Neural progenitor cell (in vitro differentiated cells): ENCODE data around the gene PARD3B. TPM values are rescaled to one million over a fixed set of nuclear protein-coding genes. Genes with fewer than 3 reads are reported as not detected.

Experiments
- DNase-seq: peaks from one replicate; pipeline ENCODE4 v3.0.0-alpha.2; 2016; ENCODE audit warnings: low spot score
- H2AFZ ChIP-seq: fragments of 200-600 bp; sonication (generic); replicated peaks from 2 replicates; pipeline ENCODE4 v1.6.1; 2016; ENCODE audit warnings: antibody characterized with exemption
- H3F3A ChIP-seq: fragments of 200-600 bp; sonication (generic); 2 replicates; pipeline ENCODE4 v1.6.1; 2016; ENCODE audit warnings: antibody characterized with exemption, low read depth
- H3K27ac ChIP-seq: fragments of 200-600 bp; sonication (generic); 2 replicates; pipeline ENCODE4 v1.5.1; 2016; ENCODE audit warnings: mild to moderate bottlenecking
- H3K27me3 ChIP-seq: fragments of 200-600 bp; sonication (generic); 2 replicates; pipeline ENCODE4 v1.6.1; 2016; ENCODE audit warnings: mild to moderate bottlenecking, moderate library complexity
- H3K36me3 ChIP-seq: fragments of 200-600 bp; sonication (generic); 2 replicates; pipeline ENCODE4 v1.5.1; 2016
- H3K4me1 ChIP-seq: fragments of 200-600 bp; sonication (generic); 2 replicates; pipeline ENCODE4 v1.6.1; 2016; ENCODE audit warnings: mixed run types
- H3K4me2 ChIP-seq: fragments of 200-600 bp; sonication (generic); 2 replicates; pipeline ENCODE4 v1.6.1; 2016
- H3K4me3 ChIP-seq: fragments of 200-600 bp; sonication (generic); 2 replicates; pipeline ENCODE4 v1.5.1; 2016
- H3K79me2 ChIP-seq: fragments of 200-600 bp; sonication (generic); 2 replicates; pipeline ENCODE4 v1.6.1; 2016; ENCODE audit warnings: low read depth
- H3K9ac ChIP-seq: fragments of 200-600 bp; sonication (generic); 2 replicates; pipeline ENCODE4 v1.6.1; 2016
- H3K9me3 ChIP-seq: fragments of 200-600 bp; sonication (generic); 2 replicates; pipeline ENCODE4 v1.5.1; 2016; ENCODE audit warnings: low read depth
- H4K20me1 ChIP-seq: fragments of 200-600 bp; sonication (generic); 2 replicates; pipeline ENCODE4 v1.6.1; 2016; ENCODE audit warnings: low read depth
- H3K27ac Mint-ChIP-seq: 3 replicates; pipeline ENCODE4 v1.8.0; 2021; ENCODE audit warnings: mixed read lengths
- H3K27me3 Mint-ChIP-seq: 2 replicates; pipeline ENCODE4 v1.8.0; 2022; ENCODE audit warnings: low read depth, mild to moderate bottlenecking, inconsistent platforms, moderate library complexity, mixed read lengths; ENCODE audit not compliant: insufficient read depth
- H3K36me3 Mint-ChIP-seq: 3 replicates; pipeline ENCODE4 v1.8.0; 2021; ENCODE audit warnings: mixed read lengths
- H3K4me1 Mint-ChIP-seq: 3 replicates; pipeline ENCODE4 v1.8.0; 2021; ENCODE audit warnings: mixed read lengths
- H3K4me3 Mint-ChIP-seq: 3 replicates; pipeline ENCODE4 v1.8.0; 2021; ENCODE audit warnings: mild to moderate bottlenecking, moderate library complexity, mixed read lengths
- H3K9me3 Mint-ChIP-seq: 3 replicates; pipeline ENCODE4 v1.8.0; 2020; ENCODE audit warnings: mixed read lengths
- CTCF ChIP-seq: fragments of 200-600 bp; sonication (generic); IDR thresholded peaks from 2 replicates; pipeline ENCODE4 v1.5.1; 2017; ENCODE audit warnings: antibody characterized with exemption, mild to moderate bottlenecking
- EZH2 ChIP-seq: fragments of 200-600 bp; sonication (generic); IDR thresholded peaks from 2 replicates; pipeline ENCODE4 v1.6.1; 2017; ENCODE audit warnings: antibody characterized with exemption, mild to moderate bottlenecking, moderate library complexity
- EZH2phosphoT487 ChIP-seq: fragments of 200-600 bp; sonication (generic); IDR thresholded peaks from 2 replicates; pipeline ENCODE4 v1.6.1; 2017; ENCODE audit warnings: antibody characterized with exemption
- total RNA-seq: library from RNA; depleted of rRNA; stranded (reverse); fragments of >200 nt; gene quantifications from 2 replicates; pipeline ENCODE4 v1.2.3, GENCODE V29; 2015; ENCODE audit warnings: low replicate concordance

PARD3B gene
- total RNA-seq, 1 donor from 2014 or later: 8.4 TPM

GRCh38 chr2:205296959-205297358, 751.7 kb downstream of the PARD3B start:
- peaks cover 3% of the 10 kb centered on the region for H3K9me3 Mint-ChIP-seq
- DNase-seq: no peak
- no peak overlapping the region for H3K27ac Mint-ChIP-seq
- Histone ChIP-seq H3K9ac (no peak overlapping the region), H3K79me2 (no peaks in the 10 kb centered on the region), H2AFZ (no peak overlapping the region), H3K4me3 (no peak overlapping the region), H4K20me1 (no peaks in the 10 kb centered on the region), H3K27me3 (no peaks in the 10 kb centered on the region), H3K27ac (no peak overlapping the region), H3K4me1 (peaks cover 12% of the 10 kb centered on the region), H3F3A (no peaks in the 10 kb centered on the region), H3K4me2 (no peak overlapping the region), H3K9me3 (no peaks in the 10 kb centered on the region), H3K36me3 (no peaks in the 10 kb centered on the region)
- H3K27me3 Mint-ChIP-seq: peaks cover 4% of the 10 kb centered on the region
- TF ChIP-seq CTCF: no peak
- TF ChIP-seq EZH2phosphoT487: no peak
- no peak for TF ChIP-seq EZH2
- peaks cover 28% of the 10 kb centered on the region for H3K4me1 Mint-ChIP-seq
- H3K4me3 Mint-ChIP-seq: no peak overlapping the region
- H3K36me3 Mint-ChIP-seq: peaks cover 2% of the 10 kb centered on the region

- Mint-ChIP-seq H3K4me3 (no peak overlapping the region), H3K27ac (no peak overlapping the region), H3K9me3 (peaks cover 3% of the 10 kb centered on the region), H3K36me3 (peaks cover 2% of the 10 kb centered on the region), H3K4me1 (peaks cover 28% of the 10 kb centered on the region), H3K27me3 (peaks cover 4% of the 10 kb centered on the region)
- no peaks in the 10 kb centered on the region for H3K36me3 ChIP-seq
- no peak overlapping the region for H2AFZ ChIP-seq
- DNase-seq: no peak
- no peaks in the 10 kb centered on the region for H3K9me3 ChIP-seq
- TF ChIP-seq EZH2 (no peak), EZH2phosphoT487 (no peak), CTCF (no peak)
- no peak overlapping the region for H3K4me3 ChIP-seq
- H3K4me2 ChIP-seq: no peak overlapping the region
- H4K20me1 ChIP-seq: no peaks in the 10 kb centered on the region
- peaks cover 12% of the 10 kb centered on the region for H3K4me1 ChIP-seq
- H3K9ac ChIP-seq: no peak overlapping the region
- H3F3A ChIP-seq: no peaks in the 10 kb centered on the region
- H3K27me3 ChIP-seq: no peaks in the 10 kb centered on the region
- no peak overlapping the region for H3K27ac ChIP-seq
- H3K79me2 ChIP-seq: no peaks in the 10 kb centered on the region
These were observed 752.1 kb downstream of the PARD3B start for GRCh38 chr2:205297368-205297767.

DNA sequence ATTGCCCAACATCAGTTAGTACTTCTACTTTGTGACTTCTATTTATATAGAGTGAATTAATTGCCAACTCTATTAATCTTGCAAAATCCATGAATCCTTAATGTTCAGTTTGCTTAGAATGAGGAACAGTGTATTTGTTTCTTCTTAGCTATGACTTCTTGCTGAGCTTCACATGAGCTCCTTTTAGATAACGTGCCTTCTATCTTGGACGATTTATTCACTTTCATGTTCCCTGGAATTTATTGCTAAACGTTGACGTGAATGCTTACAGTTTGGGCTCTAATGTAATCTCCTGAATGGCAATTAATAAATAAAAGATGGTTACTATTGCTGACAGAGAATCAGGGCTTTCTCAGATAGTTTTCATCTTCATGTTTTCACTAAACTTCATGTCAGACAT, 752.6 kb downstream of the PARD3B start:
- Mint-ChIP-seq H3K4me1 (peaks cover 28% of the 10 kb centered on the region), H3K4me3 (no peak overlapping the region), H3K27me3 (peaks cover 4% of the 10 kb centered on the region), H3K36me3 (peaks cover 5% of the 10 kb centered on the region), H3K27ac (no peak overlapping the region), H3K9me3 (no peaks in the 10 kb centered on the region)
- no peak overlapping the region for H3K4me2 ChIP-seq
- H3F3A ChIP-seq: no peaks in the 10 kb centered on the region
- H3K9me3 ChIP-seq: no peaks in the 10 kb centered on the region
- no peak overlapping the region for H2AFZ ChIP-seq
- H3K27ac ChIP-seq: no peak overlapping the region
- no peaks in the 10 kb centered on the region for H3K27me3 ChIP-seq
- TF ChIP-seq EZH2 (no peak), CTCF (no peak), EZH2phosphoT487 (no peak)
- H4K20me1 ChIP-seq: no peaks in the 10 kb centered on the region
- H3K4me3 ChIP-seq: no peak overlapping the region
- no peaks in the 10 kb centered on the region for H3K36me3 ChIP-seq
- H3K9ac ChIP-seq: no peak overlapping the region
- DNase-seq: no peak
- no peaks in the 10 kb centered on the region for H3K79me2 ChIP-seq
- peaks cover 12% of the 10 kb centered on the region for H3K4me1 ChIP-seq

GRCh38 chr2:205311201-205311600, 765.9 kb downstream of the PARD3B start:
- Histone ChIP-seq H2AFZ (no peak overlapping the region), H3K4me3 (no peak overlapping the region), H3K4me2 (no peak overlapping the region), H3F3A (no peaks in the 10 kb centered on the region), H3K9me3 (no peaks in the 10 kb centered on the region), H3K27ac (no peak overlapping the region), H4K20me1 (no peaks in the 10 kb centered on the region), H3K4me1 (no peaks in the 10 kb centered on the region), H3K27me3 (no peaks in the 10 kb centered on the region), H3K36me3 (no peaks in the 10 kb centered on the region), H3K79me2 (no peaks in the 10 kb centered on the region), H3K9ac (no peak overlapping the region)
- no peak for DNase-seq
- Mint-ChIP-seq H3K27me3 (no peaks in the 10 kb centered on the region), H3K27ac (no peak overlapping the region), H3K4me3 (no peak overlapping the region), H3K36me3 (peaks cover 6% of the 10 kb centered on the region), H3K4me1 (no peaks in the 10 kb centered on the region), H3K9me3 (no peaks in the 10 kb centered on the region)
- TF ChIP-seq EZH2 (no peak), EZH2phosphoT487 (no peak), CTCF (no peak)
